ENCODE results near the gene TSTD1.
"Not testable (repeated sequence)": the region's sequence is repeated elsewhere in the genome, so short reads cannot be mapped to it uniquely, and the experiment has no call there.

DNA sequence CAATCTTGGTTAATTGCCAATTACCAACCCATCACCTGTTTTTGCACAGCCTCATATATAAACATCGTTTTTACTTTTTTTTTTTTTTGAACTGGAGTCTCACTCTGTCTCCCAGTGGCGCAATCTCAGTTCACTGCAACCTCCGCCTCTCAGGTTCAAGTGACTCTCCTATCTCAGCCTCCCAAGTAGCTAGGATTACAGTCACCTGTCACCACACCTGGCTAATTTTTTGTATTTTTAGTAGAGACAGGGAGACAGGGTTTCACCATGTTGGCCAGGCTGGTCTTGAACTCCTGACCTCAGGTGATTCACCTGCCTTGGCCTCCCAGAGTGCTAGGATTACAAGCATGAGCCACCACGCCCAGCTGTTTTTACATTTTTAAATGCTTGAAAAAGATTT is 46.7 kb downstream of the TSTD1 start:
- TF ChIP-seq EZH2 (IDR thresholded peaks at IDR 0.05; ENCODE audit: insufficient read depth, poor library complexity, severe bottlenecking); EZH2phosphoT487 (IDR thresholded peaks at IDR 0.05; ENCODE audit: insufficient read depth, low read depth): not testable (repeated sequence)
